Measurements from ENCODE around the gene TTLL11.

Gene TTLL11

DNA sequence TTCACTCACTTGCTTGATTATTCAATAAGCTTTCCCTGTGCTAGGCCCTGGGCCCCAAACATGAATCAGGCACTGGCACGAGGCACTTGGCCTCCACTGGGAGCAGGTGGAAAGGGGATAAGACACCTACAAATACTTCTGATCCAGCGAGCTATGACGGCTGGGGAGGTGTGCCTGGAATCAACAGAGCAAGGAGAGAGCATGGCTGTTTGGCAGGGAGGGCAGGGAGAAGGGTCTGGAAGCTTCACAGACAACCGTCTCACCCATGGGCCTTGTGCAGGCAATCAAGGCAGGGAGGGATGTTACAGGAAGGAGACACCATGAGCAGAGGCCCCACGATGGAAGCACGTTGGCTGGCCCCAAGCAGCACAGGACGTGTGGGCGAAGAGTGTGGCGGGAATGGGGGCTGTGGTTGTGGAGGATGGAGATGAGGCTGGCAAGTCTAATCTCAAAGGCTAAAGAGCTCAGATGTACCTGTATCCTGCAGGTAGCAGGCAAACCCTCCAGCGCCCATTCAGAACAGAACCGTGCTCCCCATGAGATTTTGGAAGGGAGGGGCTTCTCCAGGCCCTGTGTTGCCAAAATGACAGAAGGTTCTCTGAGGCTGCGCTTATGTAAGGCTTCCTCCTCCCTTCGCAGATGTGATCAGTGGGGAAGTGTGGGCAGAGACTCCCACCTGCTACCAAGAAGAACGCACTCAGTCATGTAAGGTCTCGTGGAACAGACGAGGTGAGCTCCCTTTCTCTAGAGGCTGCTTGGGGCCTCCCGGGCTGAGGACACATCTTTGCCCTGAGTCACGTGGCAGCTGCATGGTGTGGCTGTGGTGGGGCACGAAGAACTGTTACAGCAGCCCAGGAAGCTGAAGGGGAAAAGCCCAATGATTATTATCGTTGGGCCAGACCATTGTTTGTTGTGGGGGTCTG, 252.0 kb downstream of the TTLL11 start:
- no peak for DNase-seq

DNA sequence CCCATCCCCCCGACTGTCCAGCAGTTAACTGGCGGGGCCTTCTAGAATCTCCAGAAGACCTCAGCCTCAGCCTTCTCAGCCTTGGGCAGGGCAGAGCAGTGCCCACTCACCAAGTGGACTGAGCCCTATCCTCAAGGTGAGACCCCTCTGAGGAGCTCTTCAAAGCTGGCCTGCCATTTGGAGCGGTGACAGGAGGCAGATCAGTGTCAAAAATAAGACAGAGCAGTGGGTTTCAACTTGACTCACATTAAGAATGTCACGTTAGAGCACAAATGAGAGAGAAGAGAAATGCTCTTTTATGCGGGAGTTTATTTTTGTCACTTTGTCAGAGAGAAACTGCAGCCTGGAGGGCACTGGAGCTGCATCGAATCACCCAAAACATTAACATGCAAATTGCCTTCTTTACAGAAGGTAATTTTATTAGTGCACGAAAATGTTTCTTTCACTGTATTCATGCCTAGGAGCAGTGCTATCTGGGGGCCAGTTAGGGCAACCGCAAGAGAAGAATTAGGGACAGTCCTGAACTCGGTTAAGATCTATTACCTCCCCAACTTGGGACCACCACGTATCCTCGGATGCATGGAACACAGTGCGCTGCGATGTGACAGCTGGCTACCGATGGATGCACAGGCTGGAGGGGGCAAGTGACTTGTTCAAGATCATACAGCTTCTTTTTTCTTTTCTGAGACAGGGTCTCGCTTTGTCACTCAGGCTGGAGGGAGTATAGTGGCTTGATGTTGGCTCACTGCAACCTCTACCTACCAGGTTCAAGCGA, 253.2 kb downstream of the TTLL11 start:
- DNase-seq = no peak

DNA sequence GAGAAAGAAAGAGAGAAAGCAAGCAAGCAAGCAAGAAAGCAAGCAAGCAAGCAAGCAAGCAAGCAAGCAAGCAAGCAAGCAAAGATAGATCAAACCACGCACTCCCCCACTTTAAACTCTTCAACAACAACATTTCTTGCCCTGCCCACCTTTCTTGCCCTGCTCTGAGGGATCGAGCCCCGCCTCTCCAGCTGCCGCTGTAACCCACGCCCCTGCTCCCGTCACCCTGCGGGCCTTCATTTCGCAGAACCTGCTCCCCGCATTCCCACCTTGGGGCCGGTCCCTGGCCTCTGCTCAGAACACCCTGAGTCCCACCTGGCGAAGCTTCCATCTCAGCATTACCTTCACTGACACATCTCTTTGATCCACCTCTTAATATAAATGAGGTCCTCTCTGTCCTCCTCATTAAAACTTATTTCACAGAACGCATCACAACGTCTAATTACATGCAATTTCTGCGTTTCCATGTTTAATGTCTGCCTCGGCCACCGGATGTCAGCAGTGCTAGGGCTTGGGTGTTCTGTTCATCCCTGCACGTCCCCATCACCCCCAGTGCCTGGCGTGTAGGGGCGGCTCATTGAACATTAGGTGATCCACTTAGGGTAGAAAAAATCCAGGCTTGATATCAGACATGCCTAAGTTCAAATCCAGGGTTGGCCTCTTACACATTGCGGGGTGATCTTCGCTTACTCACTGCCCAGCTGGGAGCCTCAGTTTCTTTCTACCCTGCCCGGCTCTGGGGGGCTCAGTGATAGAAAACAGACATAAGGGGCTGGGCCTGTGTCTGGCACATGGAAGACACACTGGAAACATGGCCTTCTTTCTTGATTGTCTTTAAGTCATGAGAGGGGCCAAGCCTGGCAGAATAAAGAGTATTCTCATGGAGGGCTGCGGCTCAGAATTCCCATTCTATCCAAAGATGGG, 254.1 kb downstream of the TTLL11 start:
- DNase-seq = no peak

DNA sequence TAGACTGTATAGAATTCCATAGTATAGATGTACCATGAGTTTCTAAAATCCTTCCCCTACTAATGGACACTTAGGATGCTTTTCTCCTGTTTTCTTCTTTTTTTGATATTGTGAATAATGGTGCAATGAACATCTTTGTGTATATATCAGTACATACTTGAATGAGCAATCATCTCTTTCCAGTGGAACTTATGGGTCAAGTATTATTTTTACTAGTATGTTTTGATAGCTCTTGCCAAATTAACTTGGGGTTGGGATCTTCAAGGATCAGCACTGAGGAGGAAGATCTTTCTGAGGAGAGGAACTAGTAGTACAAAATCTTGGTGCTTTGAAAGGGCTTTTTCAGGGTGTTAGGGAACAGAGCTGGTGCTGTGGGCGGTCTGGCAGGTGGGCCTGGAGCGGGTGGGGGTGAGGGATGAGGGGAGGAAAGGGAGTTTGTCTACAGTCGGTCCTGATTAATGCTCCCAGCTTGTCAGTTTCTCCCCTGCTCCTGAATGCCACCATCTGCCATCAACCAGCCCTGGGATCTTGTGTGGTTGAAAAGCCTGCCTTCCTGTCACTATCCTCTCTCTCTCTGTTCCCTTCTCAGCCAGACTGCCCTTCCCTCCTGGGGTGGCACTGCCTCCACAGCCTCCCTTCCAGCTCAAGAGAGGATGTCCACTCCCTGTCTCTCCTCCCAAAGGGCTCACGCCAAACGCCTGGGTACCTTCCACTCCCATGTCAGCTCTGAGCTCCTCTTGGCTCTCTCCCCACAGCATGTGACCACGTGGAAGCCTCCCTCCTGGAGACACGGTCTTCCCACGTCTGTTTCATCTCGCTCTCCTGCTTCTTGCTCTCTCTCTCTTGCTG, 255.8 kb downstream of the TTLL11 start:
- DNase-seq = no peak

DNA sequence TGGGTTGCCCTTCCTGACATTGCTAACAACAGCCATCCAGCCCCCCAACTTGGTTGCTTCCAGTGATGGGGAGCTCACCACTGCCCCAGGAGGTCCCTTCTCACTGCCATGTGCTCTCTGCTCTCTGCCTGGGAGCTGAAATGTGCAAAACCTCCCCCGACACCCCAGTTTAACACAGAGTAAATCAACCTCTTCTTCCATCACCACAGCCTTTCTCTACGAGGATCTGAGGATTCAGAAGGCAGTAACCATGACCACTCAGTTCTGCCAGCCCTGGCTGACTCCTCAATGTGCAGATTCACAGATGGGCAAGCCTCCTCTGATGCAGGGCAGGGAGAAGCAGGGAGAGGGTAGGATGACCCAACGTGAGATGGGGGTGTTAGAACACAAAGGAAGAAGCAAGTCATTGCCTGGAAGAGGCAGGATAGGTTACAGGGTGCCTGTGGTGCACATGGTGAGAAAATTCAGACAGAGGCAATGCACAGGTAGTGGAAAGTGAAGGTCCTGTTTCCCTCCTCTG, 256.7 kb downstream of the TTLL11 start:
- no peak for DNase-seq

DNA sequence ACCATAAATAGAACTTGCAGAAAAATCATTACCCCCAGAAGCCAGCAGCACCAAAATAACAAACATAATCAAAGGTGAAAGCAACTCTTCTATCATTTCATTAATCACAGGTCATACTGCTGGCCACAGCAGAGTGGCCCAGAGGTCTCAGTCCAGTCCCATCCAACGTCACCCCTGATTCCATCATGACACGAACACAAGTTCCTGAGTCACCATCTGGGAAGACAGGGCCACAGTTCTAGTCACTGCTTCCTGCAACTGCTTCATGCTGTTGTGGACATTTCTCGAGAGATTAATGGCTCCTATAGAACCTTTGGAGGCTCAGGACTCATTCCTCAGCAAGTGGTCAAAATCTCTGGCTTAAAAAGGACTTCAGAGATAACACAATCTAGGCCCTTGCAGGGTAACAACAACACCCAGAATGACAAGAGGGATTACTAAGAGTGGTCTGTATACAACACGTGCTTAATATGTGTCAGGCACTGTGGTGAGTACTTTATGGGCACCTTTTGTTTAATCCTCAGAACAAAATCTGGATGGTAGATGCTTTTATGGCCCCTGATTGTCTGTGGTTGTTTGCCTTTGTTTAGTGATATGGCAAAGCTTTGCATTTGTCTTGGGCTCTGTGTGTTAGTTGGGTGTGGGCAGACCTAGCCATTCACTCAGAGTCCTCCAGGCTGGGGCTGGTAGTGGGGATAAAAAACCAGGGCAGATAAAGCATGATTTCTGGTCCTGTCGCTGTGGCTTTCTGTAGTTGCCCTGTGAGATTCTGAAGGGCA, 257.3 kb downstream of the TTLL11 start:
- DNase-seq = no peak

DNA sequence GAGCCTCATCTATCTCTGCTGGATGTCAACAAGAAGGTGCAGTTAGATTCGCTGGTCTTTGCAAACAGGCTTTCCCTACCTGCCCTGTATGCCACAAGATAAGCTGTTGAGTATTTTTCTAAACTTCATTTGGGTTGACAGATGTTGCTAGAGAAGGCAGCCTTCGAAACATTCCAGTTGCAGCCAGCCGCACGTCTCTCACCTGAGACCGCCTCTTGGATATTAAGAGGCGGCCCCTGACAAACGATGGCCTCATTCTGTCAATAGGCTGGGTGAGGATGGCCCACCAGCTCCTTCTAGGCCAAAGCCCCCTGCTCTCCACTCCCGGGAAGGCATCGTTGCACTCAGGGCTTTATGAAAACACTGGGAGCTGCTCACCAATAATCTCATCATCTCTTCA, 260.0 kb downstream of the TTLL11 start:
- no peak for DNase-seq

DNA sequence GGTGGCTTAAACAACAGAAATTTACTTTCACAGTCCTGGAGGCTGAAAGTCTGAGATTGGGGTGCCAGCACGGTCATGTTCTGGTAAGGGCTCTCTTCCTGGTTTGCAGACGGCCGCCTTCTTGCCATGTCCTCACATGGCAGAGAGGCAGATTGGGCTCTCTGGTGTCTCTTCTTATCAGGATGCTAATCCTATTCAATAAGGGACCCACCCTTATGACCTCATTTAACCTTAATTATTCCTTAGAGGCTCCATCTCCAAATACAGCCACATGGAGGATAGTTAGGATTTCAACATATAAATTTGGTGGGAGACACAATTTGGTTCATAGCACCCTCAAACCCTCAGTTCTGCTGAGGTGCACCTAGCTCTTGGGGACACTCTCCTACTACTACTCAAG, 261.2 kb downstream of the TTLL11 start:
- DNase-seq = no peak

DNA sequence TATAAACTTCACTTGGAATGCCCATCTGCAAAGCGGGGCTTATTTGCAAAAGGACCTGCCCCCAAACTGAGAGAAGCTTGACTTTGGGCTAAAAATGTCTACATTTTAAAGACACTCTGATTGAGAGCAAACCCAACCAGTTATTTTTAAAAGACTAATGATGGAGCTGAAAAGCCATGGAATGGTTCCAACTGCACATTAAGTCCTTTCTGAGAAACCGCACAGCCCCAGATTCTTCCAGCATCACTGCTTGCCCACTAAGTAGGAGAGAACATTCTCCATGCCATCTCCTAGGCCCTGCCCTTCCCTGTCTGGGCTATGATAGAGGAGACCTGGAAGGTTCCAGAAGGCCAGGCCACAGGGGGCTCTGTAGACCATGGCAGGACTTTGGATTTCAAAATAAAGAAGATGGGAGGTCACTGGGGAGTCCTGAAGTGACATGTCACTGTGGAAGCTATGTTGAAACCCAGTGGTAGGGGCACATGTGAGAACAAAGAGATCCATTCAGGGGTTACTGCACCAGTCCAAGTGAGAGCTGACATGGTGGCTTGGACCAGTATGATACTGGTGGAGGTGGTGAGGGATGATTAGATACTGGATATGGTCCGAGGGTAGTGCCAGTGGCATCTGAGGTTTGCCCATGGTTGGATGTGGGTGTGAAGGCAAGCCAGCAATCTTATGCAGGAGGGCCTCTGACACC, 262.5 kb downstream of the TTLL11 start:
- no peak for DNase-seq

DNA sequence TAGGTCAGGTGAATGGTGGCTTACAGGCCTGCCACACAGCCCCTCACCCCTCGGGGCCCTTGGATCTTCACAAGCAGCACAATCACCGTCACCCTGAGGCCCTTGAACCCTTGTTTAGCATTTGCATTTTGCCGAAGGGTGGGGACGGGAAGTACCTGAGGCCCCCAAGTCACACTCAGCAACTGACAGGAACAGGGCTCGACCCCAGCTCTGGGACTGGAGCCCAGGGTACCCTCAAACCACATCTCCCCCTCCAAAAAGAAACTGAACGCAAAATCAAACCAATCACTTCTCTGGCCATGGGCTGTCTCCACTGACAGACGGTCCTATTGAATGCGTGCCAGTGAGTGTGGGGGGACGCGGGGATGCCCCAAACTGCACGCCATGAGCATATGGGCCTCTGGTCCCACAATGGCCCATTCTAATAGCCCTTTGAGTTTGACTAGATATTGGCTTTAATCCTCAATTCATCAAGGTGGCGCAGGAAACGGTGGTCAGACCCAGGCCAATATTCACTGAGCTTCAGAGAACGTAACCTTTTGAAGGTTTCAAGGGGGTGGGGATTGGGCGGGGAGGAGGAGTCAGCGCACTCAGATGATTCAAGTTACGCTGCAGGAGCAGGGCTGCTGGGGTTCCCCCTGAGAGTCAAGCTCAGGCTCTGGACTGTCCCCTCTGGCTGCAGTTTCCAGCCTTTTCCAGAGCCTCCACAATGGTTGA, 265.7 kb downstream of the TTLL11 start:
- no peak for DNase-seq

DNA sequence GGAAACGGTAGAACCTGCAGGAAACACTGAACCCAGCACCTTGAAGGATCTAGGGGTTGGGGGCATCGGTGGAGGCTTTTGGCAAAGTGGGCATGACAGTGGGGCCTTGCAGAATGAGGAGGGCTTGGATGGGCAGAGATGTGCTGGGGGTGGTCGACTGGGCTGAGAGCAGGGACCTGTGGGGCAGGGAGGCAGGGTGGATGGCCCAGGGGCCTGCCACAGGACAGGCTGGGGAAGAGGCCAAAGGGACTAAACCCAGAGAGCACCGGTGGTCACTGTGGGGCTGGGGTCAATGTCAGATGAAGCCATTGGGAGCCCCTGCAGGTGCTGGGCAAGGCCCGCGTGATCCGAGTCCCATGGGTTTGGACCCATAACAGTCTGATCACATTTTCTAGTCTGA, 266.4 kb downstream of the TTLL11 start:
- DNase-seq = no peak

DNA sequence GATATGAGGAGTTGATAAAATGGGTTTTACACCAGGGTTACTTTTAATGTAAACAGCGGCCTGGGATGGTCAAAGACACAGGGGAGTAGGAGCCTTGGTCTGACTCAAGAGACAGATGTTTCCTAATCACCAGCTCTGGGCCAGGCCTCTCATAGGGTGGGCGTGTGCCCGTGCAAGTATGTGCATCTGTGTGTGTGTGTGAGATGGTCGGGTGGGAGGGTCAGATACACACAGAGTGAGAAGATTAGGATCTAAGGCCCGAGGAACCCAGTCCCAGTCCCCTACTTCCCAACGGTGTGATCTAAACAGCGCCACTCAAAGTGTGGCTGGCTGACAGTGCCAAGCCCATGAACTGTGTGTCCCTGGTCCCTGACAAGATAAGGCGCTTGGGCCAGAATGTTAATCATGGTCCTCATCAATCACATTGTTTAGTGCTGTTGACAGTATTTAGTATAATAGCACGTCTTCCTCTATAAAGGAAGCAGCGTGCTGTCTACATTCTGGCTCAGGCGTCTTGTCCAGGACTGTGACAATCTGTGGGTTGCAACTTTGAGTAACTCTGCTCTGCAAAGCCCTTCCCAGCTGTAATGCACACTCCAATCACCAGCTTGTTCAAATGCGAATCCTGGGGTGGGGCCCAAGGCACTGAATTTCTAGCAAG, 267.9 kb downstream of the TTLL11 start:
- DNase-seq = no peak

DNA sequence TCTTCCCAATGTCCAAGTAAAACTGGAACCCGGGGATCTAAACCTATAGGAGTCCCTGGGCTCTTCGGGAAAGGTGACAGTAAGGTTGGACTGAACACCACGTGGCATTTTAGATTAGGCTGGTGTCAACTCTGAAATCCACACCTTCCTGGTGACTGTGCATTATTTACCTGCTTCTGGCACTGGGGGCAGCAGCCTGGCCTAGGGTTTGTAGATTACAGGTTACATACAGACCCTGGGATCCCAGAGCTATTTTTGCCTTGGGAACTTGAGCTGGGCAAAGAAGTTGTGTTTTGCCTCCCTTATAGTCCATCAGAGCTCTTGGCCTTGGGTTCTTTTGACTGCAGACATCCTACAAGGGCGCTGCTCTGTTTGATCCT, 268.5 kb downstream of the TTLL11 start:
- DNase-seq = no peak

DNA sequence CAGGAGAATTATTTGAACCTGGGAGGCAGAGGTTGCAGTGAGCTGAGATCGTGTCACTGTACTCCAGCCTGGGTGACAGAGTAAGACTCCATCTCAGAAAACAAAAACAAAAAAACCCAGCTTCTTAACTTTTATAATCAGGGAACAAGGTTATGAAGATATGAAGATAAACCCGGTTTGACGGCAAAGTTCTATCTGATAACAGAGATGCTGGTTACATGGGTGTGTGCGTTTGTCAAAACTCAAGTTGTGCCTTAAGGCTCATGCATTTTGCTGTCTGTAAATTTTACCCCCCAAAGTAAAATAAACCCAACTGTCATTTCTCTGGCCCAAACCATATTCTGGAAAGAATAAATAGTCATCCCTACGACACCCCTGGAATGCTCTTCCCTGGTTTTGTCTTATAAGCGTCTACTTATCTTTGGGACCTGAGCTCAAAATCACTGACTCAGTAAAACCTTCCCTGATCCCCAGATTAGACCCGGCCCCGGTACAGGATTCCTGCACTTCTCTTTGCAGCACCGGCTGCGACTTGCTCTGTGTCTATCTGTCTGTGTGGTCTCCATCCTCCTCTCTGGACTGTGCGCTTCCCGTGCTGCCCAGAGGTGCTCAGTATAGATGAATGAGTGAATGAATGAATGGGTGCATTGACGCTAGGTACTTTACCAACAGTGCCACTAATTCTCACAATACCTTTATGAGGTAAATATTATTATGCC, 269.5 kb downstream of the TTLL11 start:
- DNase-seq = no peak

DNA sequence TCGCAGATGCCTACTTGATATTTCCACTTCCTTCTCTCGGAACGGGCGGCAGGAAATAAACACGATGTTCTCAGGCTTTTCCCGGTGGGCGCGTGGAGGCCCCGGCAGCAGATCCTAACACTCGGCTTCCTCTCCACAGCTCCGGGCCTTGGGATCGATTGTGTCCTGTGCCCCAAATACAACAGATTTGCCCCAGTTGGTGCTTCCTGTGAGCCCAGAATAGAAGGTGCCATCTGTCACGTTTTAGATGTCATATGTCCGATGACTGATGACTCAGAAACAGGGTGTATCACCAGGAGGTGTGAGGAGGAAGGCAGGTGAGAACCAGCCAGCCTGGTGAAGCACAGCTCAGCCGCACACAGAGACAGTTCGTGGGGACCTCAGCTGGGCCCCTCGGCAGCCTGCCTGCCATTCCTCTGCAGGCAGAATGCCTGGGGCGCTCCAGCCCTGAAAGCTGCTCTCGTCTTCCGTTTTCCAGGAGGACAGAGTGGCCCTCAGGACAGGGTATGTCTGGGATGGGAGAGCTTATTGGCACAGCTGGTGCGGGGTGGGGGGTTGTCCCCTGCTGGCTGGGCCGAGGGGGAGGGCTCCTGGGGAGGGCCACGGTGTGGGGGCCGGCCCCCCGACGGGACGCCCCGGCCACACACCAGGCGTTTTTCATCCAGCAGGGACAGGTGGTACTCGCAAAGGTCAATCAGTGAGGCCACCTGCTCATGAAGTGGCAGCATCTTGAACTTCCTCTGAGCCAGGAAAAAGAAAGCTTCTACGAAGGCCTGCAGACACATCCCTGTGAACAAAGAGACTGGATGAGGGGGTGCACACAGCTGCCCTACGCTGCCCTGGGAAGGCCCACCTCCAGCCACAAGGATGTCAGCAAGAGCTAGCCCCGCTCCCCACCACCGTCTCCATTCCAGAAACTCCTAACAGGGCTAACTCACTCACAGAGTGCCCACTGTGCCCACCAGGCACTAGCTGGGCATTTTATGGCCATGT, 270.7 kb downstream of the TTLL11 start:
- DNase-seq = no peak

DNA sequence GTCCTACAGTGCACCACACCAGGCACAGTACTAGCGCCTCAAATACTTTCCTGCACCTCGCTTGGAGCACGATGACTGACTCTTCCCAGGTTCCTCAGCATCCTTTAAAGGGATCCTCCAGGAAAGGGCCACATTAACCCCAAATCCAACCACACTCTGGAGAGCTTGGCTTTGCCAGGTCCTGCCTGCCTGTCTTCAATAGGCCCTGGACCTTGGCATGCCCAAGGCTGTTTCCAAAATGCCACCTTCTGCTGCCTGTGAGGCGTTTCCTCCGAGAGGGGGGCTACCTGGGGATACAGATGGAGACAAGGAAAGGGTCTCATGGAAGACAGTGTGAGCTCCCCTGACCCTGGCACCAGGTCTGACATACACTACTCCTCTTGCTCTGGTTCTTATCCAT, 271.8 kb downstream of the TTLL11 start:
- no peak for DNase-seq

Data from activated gamma-delta T cell (primary cell).